Measurements from ENCODE around the gene SMARCC2. TPM values are rescaled to one million over a fixed set of nuclear protein-coding genes. Genes with fewer than 3 reads are reported as not detected.

The SMARCC2 gene
- total and polyA plus RNA-seq, 9 of the 15 experiments (the other 6 are each of a cell fraction or from before 2014, with no cell fraction given) = 11.9 to 86.0 (median 36.6) TPM

GRCh38 chr12:56221757-56222530 lies 32.7 kb upstream of the SMARCC2 start, which contains the start of gene RNF41 (continued):
- TF ChIP-seq CHCHD3 (CRISPR knock-in tag; IDR thresholded peaks at IDR 0.05) (no peak), SAFB2 (IDR thresholded peaks at IDR 0.05; ENCODE audit: borderline replicate concordance, low read depth, low read length, severe bottlenecking) (no peak), HDAC1 (IDR thresholded peaks at IDR 0.05) (peak in 1 of 2 experiments; percentile 30; a peak in 2 of 4 replicates), ILF3 (IDR thresholded peaks at IDR 0.05; ENCODE audit: borderline replicate concordance) (no peak), ATF6 (CRISPR knock-in tag; IDR thresholded peaks at IDR 0.05) (peak; percentile 29; the same call in 1 of the 2 replicates), ZNF398 (CRISPR knock-in tag; IDR thresholded peaks at IDR 0.05) (no peak), SRSF9 (IDR thresholded peaks at IDR 0.05; ENCODE audit: borderline replicate concordance, low read depth, low read length) (no peak), ZNF695 (CRISPR knock-in tag; IDR thresholded peaks at IDR 0.05) (no peak), ZNF282 (CRISPR knock-in tag; IDR thresholded peaks at IDR 0.05) (no peak), TEAD4 (IDR thresholded peaks at IDR 0.05; ENCODE audit: low read length) (0 out of 2 replicates have a peak, but pooled peaks have one; percentile 24), TEAD4 (CRISPR knock-in tag; IDR thresholded peaks at IDR 0.05; ENCODE audit: borderline replicate concordance) (no peak), MXI1 (IDR thresholded peaks at IDR 0.05; ENCODE audit: low read depth, low read length) (no peak), FOS (IDR thresholded peaks at IDR 0.05; ENCODE audit: extremely low read depth, insufficient read length) (no peak), MAX (CRISPR knock-in tag; IDR thresholded peaks at IDR 0.05) (peak; percentile 76), ZNF586 (CRISPR knock-in tag; conservative IDR thresholded peaks at IDR 0.05) (no peak), JUNB (CRISPR knock-in tag; conservative IDR thresholded peaks at IDR 0.05) (no peak)
- TF ChIP-seq, protein P1, sequence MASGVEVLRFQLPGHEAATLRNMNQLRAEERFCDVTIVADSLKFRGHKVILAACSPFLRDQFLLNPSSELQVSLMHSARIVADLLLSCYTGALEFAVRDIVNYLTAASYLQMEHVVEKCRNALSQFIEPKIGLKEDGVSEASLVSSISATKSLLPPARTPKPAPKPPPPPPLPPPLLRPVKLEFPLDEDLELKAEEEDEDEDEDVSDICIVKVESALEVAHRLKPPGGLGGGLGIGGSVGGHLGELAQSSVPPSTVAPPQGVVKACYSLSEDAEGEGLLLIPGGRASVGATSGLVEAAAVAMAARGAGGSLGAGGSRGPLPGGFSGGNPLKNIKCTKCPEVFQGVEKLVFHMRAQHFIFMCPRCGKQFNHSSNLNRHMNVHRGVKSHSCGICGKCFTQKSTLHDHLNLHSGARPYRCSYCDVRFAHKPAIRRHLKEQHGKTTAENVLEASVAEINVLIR (CRISPR knock-in tag; IDR thresholded peaks at IDR 0.05) = no peak
- TF ChIP-seq, protein P2, sequence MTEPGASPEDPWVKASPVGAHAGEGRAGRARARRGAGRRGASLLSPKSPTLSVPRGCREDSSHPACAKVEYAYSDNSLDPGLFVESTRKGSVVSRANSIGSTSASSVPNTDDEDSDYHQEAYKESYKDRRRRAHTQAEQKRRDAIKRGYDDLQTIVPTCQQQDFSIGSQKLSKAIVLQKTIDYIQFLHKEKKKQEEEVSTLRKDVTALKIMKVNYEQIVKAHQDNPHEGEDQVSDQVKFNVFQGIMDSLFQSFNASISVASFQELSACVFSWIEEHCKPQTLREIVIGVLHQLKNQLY (CRISPR knock-in tag; conservative IDR thresholded peaks at IDR 0.05) = no peak
- TF ChIP-seq, protein P3, sequence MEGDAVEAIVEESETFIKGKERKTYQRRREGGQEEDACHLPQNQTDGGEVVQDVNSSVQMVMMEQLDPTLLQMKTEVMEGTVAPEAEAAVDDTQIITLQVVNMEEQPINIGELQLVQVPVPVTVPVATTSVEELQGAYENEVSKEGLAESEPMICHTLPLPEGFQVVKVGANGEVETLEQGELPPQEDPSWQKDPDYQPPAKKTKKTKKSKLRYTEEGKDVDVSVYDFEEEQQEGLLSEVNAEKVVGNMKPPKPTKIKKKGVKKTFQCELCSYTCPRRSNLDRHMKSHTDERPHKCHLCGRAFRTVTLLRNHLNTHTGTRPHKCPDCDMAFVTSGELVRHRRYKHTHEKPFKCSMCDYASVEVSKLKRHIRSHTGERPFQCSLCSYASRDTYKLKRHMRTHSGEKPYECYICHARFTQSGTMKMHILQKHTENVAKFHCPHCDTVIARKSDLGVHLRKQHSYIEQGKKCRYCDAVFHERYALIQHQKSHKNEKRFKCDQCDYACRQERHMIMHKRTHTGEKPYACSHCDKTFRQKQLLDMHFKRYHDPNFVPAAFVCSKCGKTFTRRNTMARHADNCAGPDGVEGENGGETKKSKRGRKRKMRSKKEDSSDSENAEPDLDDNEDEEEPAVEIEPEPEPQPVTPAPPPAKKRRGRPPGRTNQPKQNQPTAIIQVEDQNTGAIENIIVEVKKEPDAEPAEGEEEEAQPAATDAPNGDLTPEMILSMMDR (IDR thresholded peaks at IDR 0.05 in 2 of 3, conservative IDR thresholded peaks at IDR 0.05 in 1 of 3; ENCODE audit: insufficient read depth in 2 of 3, low read depth in 1 of 3, low read length in 3 of 3) = 0 out of 6 replicates have a peak, but pooled peaks of 2 of the 3 experiments have one; percentile 5 to 30

All from K562 (cell line).